ENCODE results near the gene ZNF207. TPM values are rescaled to one million over a fixed set of nuclear protein-coding genes. Genes with fewer than 3 reads are reported as not detected.
"Not testable (repeated sequence)": the region's sequence is repeated elsewhere in the genome, so short reads cannot be mapped to it uniquely, and the experiment has no call there.

Gene ZNF207
- total and polyA plus RNA-seq, 2 experiments from 2014 or later = 171 to 240 TPM

- 0 out of 2 replicates have a peak, but pooled peaks cover 2% of the 10 kb centered on the region for H3F3A ChIP-seq (replicated peaks; ENCODE audit: low read depth)
- peaks cover 31% of the 10 kb centered on the region for H3K4me1 Mint-ChIP-seq
- H3K4me1 ChIP-seq (ENCODE audit: insufficient read depth) = peaks cover 14% of the 10 kb centered on the region
- peak; percentile 98 to 99 for TF ChIP-seq CTCF (conservative IDR thresholded peaks at IDR 0.05; ENCODE audit: low read depth in 2 of 2)
- TF ChIP-seq JUNB (IDR thresholded peaks at IDR 0.05; ENCODE audit: unreplicated experiment) = no peak
- H3K27ac ChIP-seq (ENCODE audit: low read depth) = no peak overlapping the region
- DNase-seq (ENCODE audit: low spot score) (peak; percentile 90), ATAC-seq (peak; percentile 88)
- 0 out of 3 replicates have a peak, but pooled peaks cover 2% of the 10 kb centered on the region for H3K36me3 Mint-ChIP-seq (ENCODE audit: low read depth)
- H3K4me3 Mint-ChIP-seq = no peak overlapping the region
- no peak overlapping the region for H3K27ac Mint-ChIP-seq
- no peaks in the 10 kb centered on the region for H3K27me3 ChIP-seq (ENCODE audit: insufficient read depth)
- no peak overlapping the region for H2AFZ ChIP-seq
- peaks cover 3% of the 10 kb centered on the region; the same call in 2 of the 3 replicates for H3K9me3 Mint-ChIP-seq
- H3K9me2 ChIP-seq (ENCODE audit: insufficient read depth) = no peaks in the 10 kb centered on the region
- H3K36me3 ChIP-seq (ENCODE audit: insufficient read depth) = no peaks in the 10 kb centered on the region
- H3K79me2 ChIP-seq (replicated peaks; ENCODE audit: insufficient read depth) = no peaks in the 10 kb centered on the region
- H3K4me2 ChIP-seq = no peak overlapping the region
- no peak overlapping the region for H3K4me3 ChIP-seq
- H3K27me3 Mint-ChIP-seq (ENCODE audit: insufficient read depth, low read depth, poor library complexity) = peaks cover 9% of the 10 kb centered on the region
- H4K20me1 ChIP-seq (replicated peaks; ENCODE audit: insufficient read depth) = no peaks in the 10 kb centered on the region
These were observed 30.4 kb upstream of the ZNF207 start for GRCh38 chr17:32319548-32319905.

GRCh38 chr17:32320080-32320479, 29.9 kb upstream of the ZNF207 start:
- ATAC-seq; H3K27me3 Mint-ChIP-seq (ENCODE audit: insufficient read depth, low read depth, poor library complexity); H2AFZ ChIP-seq; H3K27ac ChIP-seq (ENCODE audit: low read depth); H3K4me3 Mint-ChIP-seq; H3K4me3 ChIP-seq; H3K79me2 ChIP-seq (replicated peaks; ENCODE audit: insufficient read depth); H3K27me3 ChIP-seq (ENCODE audit: insufficient read depth); H4K20me1 ChIP-seq (replicated peaks; ENCODE audit: insufficient read depth); H3K9me2 ChIP-seq (ENCODE audit: insufficient read depth); H3K9me3 Mint-ChIP-seq; DNase-seq (ENCODE audit: low spot score); H3K36me3 Mint-ChIP-seq (ENCODE audit: low read depth); H3K4me2 ChIP-seq; H3K27ac Mint-ChIP-seq; H3F3A ChIP-seq (replicated peaks; ENCODE audit: low read depth); H3K36me3 ChIP-seq (ENCODE audit: insufficient read depth): not testable (repeated sequence)
- H3K4me1 Mint-ChIP-seq = peaks cover 29% of the 10 kb centered on the region
- peaks cover 14% of the 10 kb centered on the region for H3K4me1 ChIP-seq (ENCODE audit: insufficient read depth)

- no peak overlapping the region for H3K27ac Mint-ChIP-seq
- H3K9me2 ChIP-seq (ENCODE audit: insufficient read depth) = no peaks in the 10 kb centered on the region
- TF ChIP-seq ZNF331 (CRISPR knock-in tag; IDR thresholded peaks at IDR 0.05; ENCODE audit: low read depth) = no peak
- TF ChIP-seq EZH2 (IDR thresholded peaks at IDR 0.05; ENCODE audit: low read depth, unreplicated experiment) = no peak
- no peak for TF ChIP-seq NANOG (IDR thresholded peaks at IDR 0.05; ENCODE audit: borderline replicate concordance)
- no peak overlapping the region for H2AFZ ChIP-seq
- H3K9me3 Mint-ChIP-seq = peaks cover 3% of the 10 kb centered on the region; the same call in 2 of the 3 replicates
- peaks cover 10% of the 10 kb centered on the region for H3K4me1 ChIP-seq (ENCODE audit: insufficient read depth)
- H3K79me2 ChIP-seq (replicated peaks; ENCODE audit: insufficient read depth) = no peaks in the 10 kb centered on the region
- no peak overlapping the region for H3K4me3 ChIP-seq
- H3K36me3 ChIP-seq (ENCODE audit: insufficient read depth) = no peaks in the 10 kb centered on the region
- peaks cover 22% of the 10 kb centered on the region for H3K4me1 Mint-ChIP-seq
- H3K27me3 ChIP-seq (ENCODE audit: insufficient read depth) = no peaks in the 10 kb centered on the region
- H3K4me3 Mint-ChIP-seq = no peak overlapping the region
- H3K36me3 Mint-ChIP-seq (ENCODE audit: low read depth) = 0 out of 3 replicates have a peak, but pooled peaks cover 2% of the 10 kb centered on the region
- peaks cover 9% of the 10 kb centered on the region for H3K27me3 Mint-ChIP-seq (ENCODE audit: insufficient read depth, low read depth, poor library complexity)
- H4K20me1 ChIP-seq (replicated peaks; ENCODE audit: insufficient read depth) = no peaks in the 10 kb centered on the region
- H3F3A ChIP-seq (replicated peaks; ENCODE audit: low read depth) = 0 out of 2 replicates have a peak, but pooled peaks cover 2% of the 10 kb centered on the region
- DNase-seq (ENCODE audit: low spot score) (no peak), ATAC-seq (no peak)
- no peak overlapping the region for H3K27ac ChIP-seq (ENCODE audit: low read depth)
- no peak overlapping the region for H3K4me2 ChIP-seq
These were observed 29.1 kb upstream of the ZNF207 start for GRCh38 chr17:32320847-32321246.

Data from GM23338 (cell line).